HG02884 (cell line): ENCODE measurements around the gene MINDY4.
"Not testable (repeated sequence)": the region's sequence is repeated elsewhere in the genome, so short reads cannot be mapped to it uniquely, and the experiment has no call there.

Experiments
- ATAC-seq: cut with Tn5 transposase; IDR thresholded peaks from one replicate; pipeline ENCODE4 v1.9.1; 2021; ENCODE audit warnings: mild to moderate bottlenecking, moderate library complexity; ENCODE audit not compliant: unreplicated experiment

Gene MINDY4

GRCh38 chr7:30800785-30801252, 29.6 kb downstream of the MINDY4 start:
- ATAC-seq: peak; percentile 40

- ATAC-seq: no peak
These were observed 31.6 kb downstream of the MINDY4 start for GRCh38 chr7:30802812-30803211.

- ATAC-seq: no peak
These were observed 33.0 kb downstream of the MINDY4 start for GRCh38 chr7:30804078-30804661.

GRCh38 chr7:30805081-30805691, 34.0 kb downstream of the MINDY4 start:
- ATAC-seq: no peak

- ATAC-seq: no peak
These were observed 34.7 kb downstream of the MINDY4 start for GRCh38 chr7:30805931-30806330.

GRCh38 chr7:30807477-30807876, 36.3 kb downstream of the MINDY4 start:
- not testable (repeated sequence) for ATAC-seq

- not testable (repeated sequence) for ATAC-seq
These were observed 36.7 kb downstream of the MINDY4 start for GRCh38 chr7:30807941-30808340.

GRCh38 chr7:30810986-30811385, 39.8 kb downstream of the MINDY4 start:
- no peak for ATAC-seq

GRCh38 chr7:30812676-30813075, 41.5 kb downstream of the MINDY4 start:
- ATAC-seq: no peak

GRCh38 chr7:30813466-30813865, 42.2 kb downstream of the MINDY4 start:
- ATAC-seq: no peak

GRCh38 chr7:30814700-30815387, 43.6 kb downstream of the MINDY4 start:
- ATAC-seq: no peak

- ATAC-seq: no peak
These were observed 44.2 kb downstream of the MINDY4 start for GRCh38 chr7:30815388-30815854.

- no peak for ATAC-seq
These were observed 44.9 kb downstream of the MINDY4 start for GRCh38 chr7:30815951-30816644.

GRCh38 chr7:30816645-30817370, 45.6 kb downstream of the MINDY4 start:
- ATAC-seq: no peak

GRCh38 chr7:30817371-30817767, 46.2 kb downstream of the MINDY4 start:
- ATAC-seq: no peak

- ATAC-seq: no peak
These were observed 53.9 kb downstream of the MINDY4 start for GRCh38 chr7:30824821-30825720.

- no peak for ATAC-seq
These were observed 55.0 kb downstream of the MINDY4 start for GRCh38 chr7:30826181-30826580.

GRCh38 chr7:30828591-30828990, 57.4 kb downstream of the MINDY4 start:
- ATAC-seq: no peak

- ATAC-seq: no peak
These were observed 58.3 kb downstream of the MINDY4 start for GRCh38 chr7:30829471-30829870.

GRCh38 chr7:30831227-30831626, 60.0 kb downstream of the MINDY4 start:
- no peak for ATAC-seq
